ENCODE data around the gene FAM149B1.

DNA sequence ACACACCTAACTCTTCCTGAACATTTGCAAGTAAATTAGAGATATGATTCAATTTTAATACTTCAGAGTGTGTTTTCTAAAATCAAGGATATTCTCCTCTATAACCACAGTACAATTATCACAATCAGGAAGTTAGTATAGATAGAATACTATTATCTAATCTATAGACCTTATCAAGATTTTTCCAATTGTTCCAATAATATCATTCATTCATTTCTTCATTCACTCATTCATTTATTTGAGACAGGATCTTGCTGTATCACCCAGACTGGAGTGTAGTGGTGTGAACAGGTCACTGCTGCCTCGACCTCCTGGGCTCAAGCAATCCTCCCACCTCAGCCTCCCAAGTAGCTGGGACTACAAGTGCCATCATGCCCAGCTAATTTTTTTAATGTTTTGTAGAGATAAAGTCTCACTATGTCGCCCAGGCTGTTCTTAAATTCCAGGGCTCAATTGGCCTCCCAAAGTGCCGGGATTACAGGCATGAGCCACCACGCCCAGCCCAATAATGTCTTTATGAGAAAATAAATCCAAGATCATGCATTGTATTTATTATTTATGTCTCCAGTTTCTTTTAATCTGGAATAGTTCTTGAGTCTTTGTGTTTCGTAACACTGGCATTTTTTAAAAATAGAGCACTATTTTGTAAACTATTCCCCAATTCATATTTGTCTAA is 95.1 kb downstream of the FAM149B1 start:
- TF ChIP-seq GATA2 (IDR thresholded peaks at IDR 0.05; ENCODE audit: low read depth, low read length) (no peak), GATA3 (IDR thresholded peaks at IDR 0.05; ENCODE audit: low read depth, low read length) (no peak)

All from SH-SY5Y (cell line).